BE2C (cell line): Measurements from ENCODE around the gene ROBO4.

Experiments used
- DNase-seq: peaks from one replicate; pipeline ENCODE4 v3.0.0-alpha.2; 2020
- H3K27me3 ChIP-seq: fragments of 250-450 bp; sonication (Bioruptor Pico); 2 replicates; pipeline ENCODE4 v1.5.1; 2020; ENCODE audit warnings: mild to moderate bottlenecking
- H3K36me3 ChIP-seq: fragments of 250-450 bp; sonication (Bioruptor Pico); 2 replicates; pipeline ENCODE4 v1.5.1; 2020; ENCODE audit warnings: mild to moderate bottlenecking
- H3K4me1 ChIP-seq: fragments of 250-450 bp; sonication (Bioruptor Pico); 2 replicates; pipeline ENCODE4 v1.5.1; 2020
- H3K4me3 ChIP-seq: 2 replicates; pipeline ENCODE4 v1.5.1; 2011; ENCODE audit warnings: low read depth, low read length
- H3K9me3 ChIP-seq: fragments of 250-450 bp; sonication (Bioruptor Pico); 2 replicates; pipeline ENCODE4 v1.5.1; 2020
- TF ChIP-seq, protein P1 (sequence below): IDR thresholded peaks from 2 replicates; pipeline ENCODE4 v1.5.1; 2012; ENCODE audit warnings: mild to moderate bottlenecking, low read depth, low read length

The ROBO4 gene

GRCh38 chr11:124935548-124936514 is 38.2 kb upstream of the ROBO4 start, which contains the start of gene HEPACAM:
HEPACAM (minus strand) TSS chr11:124936047; CDS start chr11:124936006, 41 bp downstream.
- Histone ChIP-seq H3K4me1 (no peaks in the 10 kb centered on the region), H3K9me3 (no peaks in the 10 kb centered on the region), H3K27me3 (peaks cover 55% of the 10 kb centered on the region), H3K36me3 (no peaks in the 10 kb centered on the region), H3K4me3 (no peak within 1 kb of the TSS)
- TF ChIP-seq, protein P1, sequence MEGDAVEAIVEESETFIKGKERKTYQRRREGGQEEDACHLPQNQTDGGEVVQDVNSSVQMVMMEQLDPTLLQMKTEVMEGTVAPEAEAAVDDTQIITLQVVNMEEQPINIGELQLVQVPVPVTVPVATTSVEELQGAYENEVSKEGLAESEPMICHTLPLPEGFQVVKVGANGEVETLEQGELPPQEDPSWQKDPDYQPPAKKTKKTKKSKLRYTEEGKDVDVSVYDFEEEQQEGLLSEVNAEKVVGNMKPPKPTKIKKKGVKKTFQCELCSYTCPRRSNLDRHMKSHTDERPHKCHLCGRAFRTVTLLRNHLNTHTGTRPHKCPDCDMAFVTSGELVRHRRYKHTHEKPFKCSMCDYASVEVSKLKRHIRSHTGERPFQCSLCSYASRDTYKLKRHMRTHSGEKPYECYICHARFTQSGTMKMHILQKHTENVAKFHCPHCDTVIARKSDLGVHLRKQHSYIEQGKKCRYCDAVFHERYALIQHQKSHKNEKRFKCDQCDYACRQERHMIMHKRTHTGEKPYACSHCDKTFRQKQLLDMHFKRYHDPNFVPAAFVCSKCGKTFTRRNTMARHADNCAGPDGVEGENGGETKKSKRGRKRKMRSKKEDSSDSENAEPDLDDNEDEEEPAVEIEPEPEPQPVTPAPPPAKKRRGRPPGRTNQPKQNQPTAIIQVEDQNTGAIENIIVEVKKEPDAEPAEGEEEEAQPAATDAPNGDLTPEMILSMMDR: no peak
- no peak for DNase-seq

DNA sequence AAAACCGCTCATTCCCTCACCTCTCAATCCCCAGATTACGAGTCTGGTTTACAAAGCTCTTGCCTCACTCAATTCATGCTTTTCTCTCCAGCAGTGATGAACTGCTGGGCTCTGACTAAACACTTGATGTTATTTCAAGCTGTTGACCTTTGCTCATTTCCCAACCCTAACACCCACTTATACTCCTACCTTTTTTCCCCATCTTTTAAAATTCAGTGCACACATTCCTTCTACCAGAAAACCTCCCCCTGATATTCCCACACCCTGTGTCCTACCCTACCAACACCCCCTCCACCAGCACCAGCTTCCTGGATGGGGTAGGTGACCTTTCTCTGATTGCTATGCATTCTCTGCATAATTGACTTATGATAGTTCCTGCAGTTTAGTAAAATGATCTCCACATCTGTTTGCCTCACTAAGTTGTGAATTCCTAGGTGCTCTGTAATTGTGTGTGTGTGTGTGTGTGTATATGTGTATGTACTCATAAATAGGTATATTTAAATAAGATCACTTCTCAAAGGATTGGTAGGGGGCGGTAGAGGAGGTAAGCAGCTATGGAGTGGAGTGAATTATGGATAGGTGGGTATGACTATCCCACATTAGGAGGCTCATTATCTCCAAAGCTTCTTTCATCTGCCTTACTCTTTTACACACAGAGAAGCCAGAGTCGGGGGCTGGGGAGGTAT is 37.3 kb upstream of the ROBO4 start:
- DNase-seq: no peak
- H3K27me3 ChIP-seq: peaks cover 52% of the 10 kb centered on the region
- TF ChIP-seq, protein P1: no peak

DNA sequence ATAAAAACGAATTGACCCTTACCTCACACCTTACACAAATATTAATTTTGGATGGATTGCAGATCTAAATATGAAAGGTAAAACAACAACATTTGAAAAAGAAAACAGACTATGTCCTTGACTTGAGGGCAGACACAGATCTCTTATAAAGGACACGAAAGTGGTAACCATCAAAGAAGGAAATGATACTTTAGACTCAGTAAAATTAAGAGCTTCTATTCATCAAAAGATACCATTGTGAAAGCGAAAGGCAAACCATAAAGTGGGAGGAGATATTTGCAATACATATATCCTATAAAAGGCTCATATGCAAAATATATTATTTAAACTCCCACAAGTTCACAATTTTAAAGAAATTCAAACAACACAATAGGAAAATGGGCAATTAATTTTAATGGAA is 33.1 kb upstream of the ROBO4 start:
- TF ChIP-seq, protein P1: no peak
- H3K4me1 ChIP-seq: no peaks in the 10 kb centered on the region
- DNase-seq: no peak
- H3K9me3 ChIP-seq: no peaks in the 10 kb centered on the region
- no peaks in the 10 kb centered on the region for H3K36me3 ChIP-seq
- peaks cover 18% of the 10 kb centered on the region for H3K27me3 ChIP-seq
- no peak overlapping the region for H3K4me3 ChIP-seq

More for the DNA sequence above, 37.3 kb upstream of the ROBO4 start:
- H3K4me3 ChIP-seq: no peak overlapping the region
- H3K36me3 ChIP-seq: no peaks in the 10 kb centered on the region
- H3K9me3 ChIP-seq: no peaks in the 10 kb centered on the region
- no peaks in the 10 kb centered on the region for H3K4me1 ChIP-seq

GRCh38 chr11:124928942-124929665 is 31.4 kb upstream of the ROBO4 start:
- no peaks in the 10 kb centered on the region for H3K36me3 ChIP-seq
- peaks cover 3% of the 10 kb centered on the region for H3K27me3 ChIP-seq
- H3K4me3 ChIP-seq: no peak overlapping the region
- no peak for DNase-seq
- TF ChIP-seq, protein P1: no peak
- H3K4me1 ChIP-seq: no peaks in the 10 kb centered on the region
- H3K9me3 ChIP-seq: no peaks in the 10 kb centered on the region

- no peak for DNase-seq
- Histone ChIP-seq H3K36me3 (no peaks in the 10 kb centered on the region), H3K9me3 (no peaks in the 10 kb centered on the region; the same call in 1 of the 2 replicates), H3K4me1 (no peaks in the 10 kb centered on the region), H3K27me3 (peaks cover 13% of the 10 kb centered on the region), H3K4me3 (no peak overlapping the region)
- TF ChIP-seq, protein P1: no peak
Measured at GRCh38 chr11:124923296-124923695, 25.6 kb upstream of the ROBO4 start.
